B cell (primary cell): ENCODE results near the gene IL10. TPM values are rescaled to one million over a fixed set of nuclear protein-coding genes. Genes with fewer than 3 reads are reported as not detected.
A peak's percentile ranks its signal among the peaks of the same experiment; 100 is the strongest.

ENCODE experiments used
- ATAC-seq: fragments of 200-7000 bp; cut with Tn5 transposase; one replicate; pipeline ENCODE4 v1.10.0; 2021; ENCODE audit warnings: low read depth, mild to moderate bottlenecking, moderate number of reproducible peaks, moderate library complexity
- CTCF ChIA-PET: fragments of 350-600 bp; sonication (Branson Sonifier 250); formaldehyde crosslinking; loops from one replicate; lab custom pipeline; 2021; ENCODE audit warnings: antibody characterized with exemption, inconsistent platforms; lab: Charles Lee
- POLR2A ChIA-PET: fragments of 350-600 bp; sonication (Branson Sonifier 250); formaldehyde crosslinking; loops from one replicate; lab custom pipeline; 2021; ENCODE audit warnings: antibody characterized with exemption; lab: Charles Lee
- DNase-seq: peaks from one replicate; pipeline ENCODE4 v3.0.0; 2013
- H2AFZ ChIP-seq: 2 replicates; pipeline ENCODE4 v1.6.1; 2012; ENCODE audit warnings: mild to moderate bottlenecking, low read depth, low read length; ENCODE audit not compliant: insufficient read depth, poor library complexity, severe bottlenecking
- H3K27ac ChIP-seq, 2 donors: 1 replicate in 1 of 2; 2 replicates in 1 of 2; pipeline ENCODE4 v1.5.1; 2012 to 2013; ENCODE audit warnings: low read length in 2 of 2, mild to moderate bottlenecking in 2 of 2, moderate library complexity in 1 of 2
- H3K27me3 ChIP-seq, 4 experiments: fragments of 200-600 bp in 1 of 4; sonication (generic) in 1 of 4; replicated peaks in 1 of 4; 1 replicate in 2 of 4; 2 replicates in 2 of 4; pipeline versions ENCODE4 v1.6.1 to v1.7.0; 2013 to 2016; ENCODE audit warnings: low read length in 3 of 4, mild to moderate bottlenecking in 2 of 4, mixed read lengths in 1 of 4, moderate library complexity in 1 of 4; ENCODE audit not compliant: insufficient read depth in 4 of 4, control insufficient read depth in 3 of 4; ENCODE audit errors: control extremely low read depth in 1 of 4
- H3K36me3 ChIP-seq, 2 experiments: replicated peaks in 1 of 2; 1 replicate in 1 of 2; 2 replicates in 1 of 2; pipeline versions ENCODE4 v1.6.1 to v1.7.1; 2013; ENCODE audit warnings: low read length in 1 of 2; ENCODE audit not compliant: insufficient read depth in 2 of 2, control insufficient read depth in 1 of 2; ENCODE audit errors: control extremely low read depth in 1 of 2, extremely low read depth in 1 of 2
- H3K4me1 ChIP-seq, 2 donors: fragments of 200-600 bp in 1 of 2; sonication (generic) in 1 of 2; 1 replicate in 1 of 2; 2 replicates in 1 of 2; pipeline versions ENCODE4 v1.5.1 to v1.6.1; 2013 to 2017; ENCODE audit warnings: low read length in 2 of 2; ENCODE audit not compliant: control insufficient read depth in 2 of 2, insufficient read depth in 2 of 2
- H3K4me2 ChIP-seq: replicated peaks from 2 replicates; pipeline ENCODE3; 2012; ENCODE audit warnings: mild to moderate bottlenecking, low read depth, low read length; ENCODE audit not compliant: poor library complexity, severe bottlenecking
- H3K4me3 ChIP-seq, 5 experiments: fragments of 200-600 bp in 1 of 5; sonication (generic) in 1 of 5; 1 replicate in 3 of 5; 2 replicates in 2 of 5; pipeline versions ENCODE4 v1.5.1 to v1.7.0; 2011 to 2016; ENCODE audit warnings: low read length in 4 of 5, mild to moderate bottlenecking in 4 of 5, low read depth in 2 of 5, control low read depth in 1 of 5, moderate library complexity in 1 of 5; ENCODE audit not compliant: insufficient read depth in 1 of 5; ENCODE audit errors: control extremely low read depth in 1 of 5, extremely low read depth in 1 of 5
- H3K79me2 ChIP-seq: fragments of 200-600 bp; sonication (generic); one replicate; pipeline ENCODE4 v1.6.0; 2016; ENCODE audit warnings: low read length; ENCODE audit not compliant: control insufficient read depth, insufficient read depth
- H3K9ac ChIP-seq: fragments of 200-600 bp; sonication (generic); 2 replicates; pipeline ENCODE4 v1.6.1; 2017; ENCODE audit warnings: mild to moderate bottlenecking, low read length, moderate library complexity
- H3K9me3 ChIP-seq, 3 donors: one replicate each; pipeline versions ENCODE4 v1.6.1 to v1.7.1; 2013; ENCODE audit warnings: low read length in 2 of 3; ENCODE audit not compliant: control insufficient read depth in 2 of 3, insufficient read depth in 1 of 3; ENCODE audit errors: control extremely low read depth in 1 of 3
- H4K20me1 ChIP-seq: 2 replicates; pipeline ENCODE4 v1.6.0; 2012; ENCODE audit warnings: mild to moderate bottlenecking, low read length; ENCODE audit not compliant: insufficient read depth, control insufficient read depth, poor library complexity, severe bottlenecking
- H3K27ac Mint-ChIP-seq: one replicate; pipeline ENCODE4 v1.8.0; 2021; ENCODE audit warnings: mixed read lengths
- H3K27me3 Mint-ChIP-seq: one replicate; pipeline ENCODE4 v1.8.0; 2021; ENCODE audit warnings: mixed read lengths
- H3K4me1 Mint-ChIP-seq: one replicate; pipeline ENCODE4 v1.8.0; 2021; ENCODE audit warnings: mixed read lengths
- H3K4me3 Mint-ChIP-seq: one replicate; pipeline ENCODE4 v1.8.0; 2021; ENCODE audit warnings: mixed read lengths
- H3K9me3 Mint-ChIP-seq: one replicate; pipeline ENCODE4 v1.8.0; 2022; ENCODE audit warnings: mixed read lengths; ENCODE audit not compliant: insufficient read depth
- CTCF ChIP-seq: fragments of 200-600 bp; IDR thresholded peaks from one replicate; pipeline ENCODE4 v1.8.0; 2022; ENCODE audit warnings: antibody characterized with exemption, mild to moderate bottlenecking
- EZH2 ChIP-seq: IDR thresholded peaks from 2 replicates; pipeline ENCODE4 v1.6.1; 2012; ENCODE audit warnings: borderline replicate concordance, low read depth, mild to moderate bottlenecking, moderate library complexity, low read length; ENCODE audit not compliant: insufficient read depth, poor library complexity, severe bottlenecking
- WGBS: methylation state at CpG from one replicate; pipeline ENCODE4 v1.1.5; 2013; ENCODE audit warnings: missing lambda C conversion rate; ENCODE audit not compliant: insufficient coverage; 5-methylcytosine and 5-hydroxymethylcytosine counted together
- intact Hi-C: fragments of 100-400 bp; cut with micrococcal nuclease; formaldehyde crosslinking; loops from one replicate; pipeline ENCODE4 v1.10.0; 2022
- polyA plus RNA-seq: library from polyadenylated mRNA; depleted of rRNA; stranded (reverse); fragments of >200 nt; gene quantifications from 2 replicates; pipeline ENCODE4 v1.2.3, GENCODE V29; 2012
- total RNA-seq, 2 donors: library from RNA; stranded (reverse); fragments of 120-200 nt in 1 of 2; gene quantifications; 1 replicate in 1 of 2; 2 replicates in 1 of 2; pipeline versions ENCODE4 v1.2.3 to v1.2.4, GENCODE V29; 2013 to 2022

Gene IL10
- total and polyA plus RNA-seq, 2 donors (not counting 1 experiment from before 2014, with no cell fraction given): 0.37 to 0.69 TPM

GRCh38 chr1:206809504-206810084 is 37.3 kb upstream of the IL10 start:
- Histone ChIP-seq H3K27me3 (no peaks in the 10 kb centered on the region), H4K20me1 (no peaks in the 10 kb centered on the region), H3K79me2 (no peaks in the 10 kb centered on the region), H3K27ac (no peak overlapping the region), H3K9me3 (peaks cover 0 to 6% (median 0%) of the 10 kb centered on the region in 3 donors), H3K4me3 (no peak overlapping the region), H3K36me3 (no peaks in the 10 kb centered on the region), H3K9ac (no peak overlapping the region), H3K4me1 (peaks cover 18% of the 10 kb centered on the region in 2 donors), H2AFZ (no peak overlapping the region), H3K4me2 (no peak overlapping the region)
- ChIA-PET POLR2A (interaction anchor here (1.5 to 1.7 kb wide), 2 partner anchors 100 to 103 kb away, joined by 4 to 5 read pairs; no protein-coding TSS in a partner anchor), CTCF (interaction anchor here (0.6 to 11.3 kb wide), 60 partner anchors 9 to 596 kb away, joined by 3 to 278 read pairs (median 6); partner anchors contain the start of genes DYRK3, FCMR, IL10 and IL19)
- ATAC-seq (peak; percentile 41), DNase-seq (no peak)
- 60% methylated on average over 2 of the region's 4 CpGs for WGBS
- Mint-ChIP-seq H3K27ac (no peak overlapping the region), H3K4me3 (no peak overlapping the region), H3K27me3 (no peaks in the 10 kb centered on the region), H3K9me3 (no peaks in the 10 kb centered on the region), H3K4me1 (peaks cover 29% of the 10 kb centered on the region)
- peak; percentile 40 for TF ChIP-seq CTCF
- no peak for TF ChIP-seq EZH2
- intact Hi-C loops: loop anchor here (1.0 to 10.0 kb wide), 7 partner anchors 42 to 335 kb away; partner anchors contain the start of genes DYRK3 and IKBKE

DNA sequence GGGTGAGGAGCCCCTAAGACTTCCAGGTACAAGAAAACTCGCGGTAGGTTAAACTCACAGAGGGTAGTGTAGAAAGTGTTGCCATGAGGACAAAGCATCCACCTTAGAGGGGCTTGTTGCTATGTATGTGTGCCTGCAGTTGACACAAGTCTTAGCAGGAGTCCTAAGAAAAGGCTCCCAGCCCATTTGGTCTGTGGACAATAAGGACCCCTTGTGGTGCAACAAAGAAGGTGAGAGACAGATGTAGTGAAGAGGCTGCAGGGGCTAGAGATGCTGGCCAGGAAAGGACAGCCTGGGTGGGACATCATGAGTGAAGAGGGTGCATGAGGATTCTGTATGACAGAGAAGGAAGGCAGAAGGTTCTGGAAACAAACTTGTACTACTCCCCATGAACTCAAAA is 36.3 kb upstream of the IL10 start:
- no peaks in the 10 kb centered on the region for H3K27me3 Mint-ChIP-seq
- intact Hi-C loops: loop anchor here (1.0 to 10.0 kb wide), 9 partner anchors 26 to 334 kb away; partner anchors contain the start of genes DYRK3 and IKBKE
- no peak overlapping the region for H3K4me3 Mint-ChIP-seq
- H3K9me3 ChIP-seq: peaks cover 0 to 6% (median 0%) of the 10 kb centered on the region in 3 donors
- H2AFZ ChIP-seq: no peak overlapping the region
- 91% methylated on average over 2 of the region's 2 CpGs for WGBS
- H3K4me2 ChIP-seq: no peak overlapping the region
- no peaks in the 10 kb centered on the region for H3K27me3 ChIP-seq
- H3K4me1 Mint-ChIP-seq: peaks cover 27% of the 10 kb centered on the region
- no peak overlapping the region for H3K27ac ChIP-seq
- H3K36me3 ChIP-seq: no peaks in the 10 kb centered on the region
- no peaks in the 10 kb centered on the region for H4K20me1 ChIP-seq
- no peak overlapping the region for H3K9ac ChIP-seq
- no peaks in the 10 kb centered on the region for H3K79me2 ChIP-seq
- ChIA-PET POLR2A (interaction anchor here (1.5 to 1.9 kb wide), 3 partner anchors 74 to 104 kb away, joined by 4 to 9 read pairs (median 5); no protein-coding TSS in a partner anchor), CTCF (interaction anchor here (0.8 to 11.3 kb wide), 44 partner anchors 10 to 197 kb away, joined by 3 to 278 read pairs (median 6); partner anchors contain the start of genes DYRK3, FCMR, IL19 and IL20)
- no peak overlapping the region for H3K4me3 ChIP-seq
- peak; percentile 62 for DNase-seq
- H3K9me3 Mint-ChIP-seq: no peaks in the 10 kb centered on the region
- peaks cover 8 to 12% of the 10 kb centered on the region in 2 donors for H3K4me1 ChIP-seq
- no peak overlapping the region for H3K27ac Mint-ChIP-seq
- TF ChIP-seq CTCF: peak; percentile 50
- no peak for TF ChIP-seq EZH2
- ATAC-seq: peak; percentile 81
